ENCODE data around the gene C11orf42.

Gene C11orf42

GRCh38 chr11:6258571-6259081, 53.3 kb downstream of the C11orf42 start:
- no peak for DNase-seq (ENCODE audit: low read depth)

GRCh38 chr11:6260207-6260726, 54.9 kb downstream of the C11orf42 start:
- DNase-seq (ENCODE audit: low read depth) = no peak

Data from CMK (cell line).